ENCODE results near the gene ARMH2.
"Not testable (repeated sequence)": the region's sequence is repeated elsewhere in the genome, so short reads cannot be mapped to it uniquely, and the experiment has no call there.

ARMH2 gene

GRCh38 chr6:24764833-24765828 lies 33.6 kb downstream of the ARMH2 start:
- not testable (repeated sequence) for DNase-seq (ENCODE audit: low read depth, low spot score)

GRCh38 chr6:24763578-24763977 lies 35.1 kb downstream of the ARMH2 start:
- no peak for DNase-seq (ENCODE audit: low read depth, low spot score)

- no peak for DNase-seq (ENCODE audit: low read depth, low spot score)
Measured at GRCh38 chr6:24761851-24762250, 36.9 kb downstream of the ARMH2 start.

GRCh38 chr6:24761193-24761835 lies 37.4 kb downstream of the ARMH2 start:
- DNase-seq (ENCODE audit: low read depth, low spot score), result no peak

- DNase-seq (ENCODE audit: low read depth, low spot score), result no peak
Measured at GRCh38 chr6:24760210-24760609, 38.5 kb downstream of the ARMH2 start.

GRCh38 chr6:24759718-24760117 lies 39.0 kb downstream of the ARMH2 start:
- no peak for DNase-seq (ENCODE audit: low read depth, low spot score)

GRCh38 chr6:24757611-24758010 lies 41.1 kb downstream of the ARMH2 start:
- no peak for DNase-seq (ENCODE audit: low read depth, low spot score)

GRCh38 chr6:24755279-24755678 lies 43.4 kb downstream of the ARMH2 start:
- no peak for DNase-seq (ENCODE audit: low read depth, low spot score)

- DNase-seq (ENCODE audit: low read depth, low spot score), result not testable (repeated sequence)
Measured at GRCh38 chr6:24754378-24754777, 44.3 kb downstream of the ARMH2 start.

- no peak for DNase-seq (ENCODE audit: low read depth, low spot score)
Measured at GRCh38 chr6:24753545-24753944, 45.2 kb downstream of the ARMH2 start.

- no peak for DNase-seq (ENCODE audit: low read depth, low spot score)
Measured at GRCh38 chr6:24752917-24753492, 45.7 kb downstream of the ARMH2 start.

- DNase-seq (ENCODE audit: low read depth, low spot score), result no peak
Measured at GRCh38 chr6:24752503-24752902, 46.2 kb downstream of the ARMH2 start.

GRCh38 chr6:24750878-24751277 lies 47.8 kb downstream of the ARMH2 start:
- DNase-seq (ENCODE audit: low read depth, low spot score), result not testable (repeated sequence)

- DNase-seq (ENCODE audit: low read depth, low spot score), result no peak
Measured at GRCh38 chr6:24749297-24749696, 49.4 kb downstream of the ARMH2 start.

All from iPS DF 19.7 (cell line).